Glutamatergic neuron (in vitro differentiated cells): Measurements from ENCODE around the gene CISH. TPM values are rescaled to one million over a fixed set of nuclear protein-coding genes. Genes with fewer than 3 reads are reported as not detected.

Experiments
- DNase-seq: peaks from one replicate; pipeline ENCODE4 v3.0.0; 2022
- H3K27ac Mint-ChIP-seq: one replicate; pipeline ENCODE4 v1.8.0; 2020; ENCODE audit warnings: mild to moderate bottlenecking, mixed read lengths, inconsistent platforms; ENCODE audit not compliant: unreplicated experiment
- H3K27me3 Mint-ChIP-seq: one replicate; pipeline ENCODE4 v1.8.0; 2020; ENCODE audit warnings: mild to moderate bottlenecking, moderate library complexity, mixed read lengths, inconsistent platforms; ENCODE audit not compliant: unreplicated experiment
- H3K36me3 Mint-ChIP-seq: one replicate; pipeline ENCODE4 v1.8.0; 2020; ENCODE audit warnings: mild to moderate bottlenecking, mixed read lengths, inconsistent platforms; ENCODE audit not compliant: unreplicated experiment
- H3K4me1 Mint-ChIP-seq: one replicate; pipeline ENCODE4 v1.8.0; 2020; ENCODE audit warnings: mild to moderate bottlenecking, low read depth, mixed read lengths, inconsistent platforms; ENCODE audit not compliant: unreplicated experiment
- H3K4me3 Mint-ChIP-seq: one replicate; pipeline ENCODE4 v1.8.0; 2020; ENCODE audit warnings: mild to moderate bottlenecking, mixed read lengths, inconsistent platforms; ENCODE audit not compliant: unreplicated experiment
- H3K9me3 Mint-ChIP-seq: one replicate; pipeline ENCODE4 v1.8.0; 2020; ENCODE audit warnings: mild to moderate bottlenecking, moderate library complexity, mixed read lengths, inconsistent platforms; ENCODE audit not compliant: unreplicated experiment
- CTCF ChIP-seq: fragments of 200-600 bp; sonication (generic); IDR thresholded peaks from one replicate; pipeline ENCODE4 v1.5.0; 2021; ENCODE audit not compliant: partially characterized antibody, unreplicated experiment
- total RNA-seq: library from RNA; stranded (reverse); fragmentation: NEBNext Ultra II Directional; extraction: Animal tissue kit (Norgen Biotek cat#: 25700); gene quantifications from one replicate; pipeline ENCODE4 v1.2.1, GENCODE V29; 2021; ENCODE audit not compliant: unreplicated experiment

The CISH gene
- total RNA-seq, 1 donor from 2014 or later = 6.0 TPM

- TF ChIP-seq CTCF = no peak
- Mint-ChIP-seq H3K4me1 (peaks cover 3% of the 10 kb centered on the region), H3K36me3 (no peaks in the 10 kb centered on the region), H3K4me3 (no peak overlapping the region), H3K27me3 (peaks cover 2% of the 10 kb centered on the region), H3K27ac (no peak overlapping the region), H3K9me3 (peaks cover 6% of the 10 kb centered on the region)
- DNase-seq = no peak
Measured at GRCh38 chr3:50571486-50571885, 40.1 kb downstream of the CISH start.

- Mint-ChIP-seq H3K27ac (peak overlapping the region; percentile 52), H3K9me3 (peaks cover 6% of the 10 kb centered on the region)
- TF ChIP-seq CTCF = no peak
Measured at GRCh38 chr3:50570508-50571279, 40.9 kb downstream of the CISH start.

DNA sequence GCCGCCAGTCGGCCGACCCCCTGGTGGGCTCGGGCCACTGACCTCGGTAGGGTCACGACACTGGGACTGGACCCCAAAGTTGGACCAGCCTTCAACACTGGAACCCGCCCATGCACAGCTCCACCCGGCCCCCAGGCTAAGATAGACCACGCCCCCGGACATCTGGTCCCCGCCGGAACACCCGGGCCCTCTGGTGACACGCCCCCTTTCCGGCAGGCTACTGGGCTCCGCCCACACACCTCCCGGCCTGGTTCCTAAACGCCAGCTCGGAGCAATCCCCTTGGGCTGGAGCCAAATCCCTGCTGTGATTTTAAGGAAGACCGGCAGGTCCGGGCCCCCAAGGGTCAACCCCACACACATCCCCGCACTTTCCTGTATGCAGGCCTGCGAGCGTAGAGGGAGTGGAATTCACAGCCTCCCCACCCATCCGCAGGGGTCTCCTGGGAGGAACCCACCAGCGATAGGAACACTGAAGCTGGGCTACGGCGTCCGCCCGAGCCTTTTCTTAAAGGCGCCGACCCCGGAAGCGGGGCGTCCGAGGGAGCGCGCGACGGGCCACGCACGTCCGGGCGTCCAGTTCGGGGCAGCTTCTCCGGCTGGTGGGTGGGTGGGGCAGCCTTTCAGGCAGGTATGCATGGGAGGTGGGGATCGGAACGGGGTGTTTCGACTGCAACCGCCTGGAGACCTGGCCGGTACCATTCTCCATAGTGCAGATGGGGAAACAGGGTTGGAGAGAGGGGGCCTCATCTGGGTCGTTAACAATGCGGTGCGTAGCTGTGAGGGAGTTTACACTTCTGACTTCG is 42.4 kb downstream of the CISH start, which contains the start of gene HEMK1:
TSS of gene HEMK1 (plus strand) at position 576 of the 803 bp plus-strand sequence. CDS start 1,583 bp downstream, outside the sequence.
- peak; percentile 97 for DNase-seq
- H3K36me3 Mint-ChIP-seq = no peaks in the 10 kb centered on the region
- H3K27me3 Mint-ChIP-seq = peaks cover 2% of the 10 kb centered on the region
- peaks cover 3% of the 10 kb centered on the region for H3K4me1 Mint-ChIP-seq
- H3K9me3 Mint-ChIP-seq = peaks cover 8% of the 10 kb centered on the region
- no peak for TF ChIP-seq CTCF
- H3K4me3 Mint-ChIP-seq = peak within 1 kb of the TSS; percentile 94
- peak within 1 kb of the TSS; percentile 91 for H3K27ac Mint-ChIP-seq

More at GRCh38 chr3:50570508-50571279, 40.9 kb downstream of the CISH start:
- no peak for DNase-seq
- Mint-ChIP-seq H3K36me3 (no peaks in the 10 kb centered on the region), H3K4me3 (peak overlapping the region; percentile 94), H3K27me3 (no peaks in the 10 kb centered on the region), H3K4me1 (peaks cover 3% of the 10 kb centered on the region)

- H3K36me3 Mint-ChIP-seq = no peaks in the 10 kb centered on the region
- H3K4me3 Mint-ChIP-seq = peak within 1 kb of the TSS; percentile 94
- no peak for TF ChIP-seq CTCF
- H3K4me1 Mint-ChIP-seq = peaks cover 3% of the 10 kb centered on the region
- peaks cover 2% of the 10 kb centered on the region for H3K27me3 Mint-ChIP-seq
- H3K27ac Mint-ChIP-seq = peak within 1 kb of the TSS; percentile 66
- peak; percentile 90 for DNase-seq
- H3K9me3 Mint-ChIP-seq = peaks cover 8% of the 10 kb centered on the region
Measured at GRCh38 chr3:50567386-50568167, 44.0 kb downstream of the CISH start, which contains the start of gene C3orf18. Gene C3orf18 (minus strand): TSS chr3:50567747. CDS start chr3:50565699, 2,048 bp downstream.
